GM13976 (cell line): ENCODE measurements around the gene STK4.
A peak's percentile ranks its signal among the peaks of the same experiment; 100 is the strongest.

ENCODE experiments used
- DNase-seq: peaks from one replicate; pipeline ENCODE4 v3.0.0; 2012; ENCODE audit warnings: low spot score
- in situ Hi-C: fragments of 300-500 bp; cut with MboI; formaldehyde crosslinking; loops from one replicate; pipeline ENCODE4 v1.12.0; 2022; ENCODE audit warnings: low sequenced_read_pairs, mixed read lengths, inconsistent platforms; ENCODE audit not compliant: unreplicated experiment
- TF ChIP-seq, protein P1 (sequence below): IDR thresholded peaks from 2 replicates; pipeline ENCODE4 v1.5.1; 2012; ENCODE audit warnings: borderline replicate concordance, mild to moderate bottlenecking; ENCODE audit not compliant: insufficient read depth; ENCODE audit errors: extremely low read depth, missing control alignments, control extremely low read depth

Gene STK4

GRCh38 chr20:45041464-45042337 lies 75.4 kb downstream of the STK4 start:
- TF ChIP-seq, protein P1, sequence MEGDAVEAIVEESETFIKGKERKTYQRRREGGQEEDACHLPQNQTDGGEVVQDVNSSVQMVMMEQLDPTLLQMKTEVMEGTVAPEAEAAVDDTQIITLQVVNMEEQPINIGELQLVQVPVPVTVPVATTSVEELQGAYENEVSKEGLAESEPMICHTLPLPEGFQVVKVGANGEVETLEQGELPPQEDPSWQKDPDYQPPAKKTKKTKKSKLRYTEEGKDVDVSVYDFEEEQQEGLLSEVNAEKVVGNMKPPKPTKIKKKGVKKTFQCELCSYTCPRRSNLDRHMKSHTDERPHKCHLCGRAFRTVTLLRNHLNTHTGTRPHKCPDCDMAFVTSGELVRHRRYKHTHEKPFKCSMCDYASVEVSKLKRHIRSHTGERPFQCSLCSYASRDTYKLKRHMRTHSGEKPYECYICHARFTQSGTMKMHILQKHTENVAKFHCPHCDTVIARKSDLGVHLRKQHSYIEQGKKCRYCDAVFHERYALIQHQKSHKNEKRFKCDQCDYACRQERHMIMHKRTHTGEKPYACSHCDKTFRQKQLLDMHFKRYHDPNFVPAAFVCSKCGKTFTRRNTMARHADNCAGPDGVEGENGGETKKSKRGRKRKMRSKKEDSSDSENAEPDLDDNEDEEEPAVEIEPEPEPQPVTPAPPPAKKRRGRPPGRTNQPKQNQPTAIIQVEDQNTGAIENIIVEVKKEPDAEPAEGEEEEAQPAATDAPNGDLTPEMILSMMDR = no peak
- in situ Hi-C loops = no loop called here
- DNase-seq = no peak

DNA sequence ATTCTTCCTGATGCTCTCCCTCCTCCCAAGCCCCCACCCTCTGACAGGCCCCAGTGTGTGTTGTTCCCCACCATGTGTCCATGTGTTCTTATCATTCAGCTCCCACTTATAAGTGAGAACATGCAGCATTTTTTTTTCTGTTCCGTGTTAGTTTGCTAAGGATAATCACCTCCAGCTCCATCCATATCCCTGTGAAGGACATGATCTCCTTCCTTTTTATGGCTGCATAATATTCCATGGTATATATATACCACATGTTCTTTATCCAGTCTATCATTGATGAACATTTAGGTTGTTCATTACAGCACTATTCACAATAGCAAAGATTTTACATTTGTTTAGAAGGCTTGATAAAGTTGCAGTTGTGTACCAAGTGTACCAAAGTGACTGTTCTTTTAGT lies 76.7 kb downstream of the STK4 start:
- TF ChIP-seq, protein P1 = no peak
- in situ Hi-C loops = no loop called here
- DNase-seq = no peak

DNA sequence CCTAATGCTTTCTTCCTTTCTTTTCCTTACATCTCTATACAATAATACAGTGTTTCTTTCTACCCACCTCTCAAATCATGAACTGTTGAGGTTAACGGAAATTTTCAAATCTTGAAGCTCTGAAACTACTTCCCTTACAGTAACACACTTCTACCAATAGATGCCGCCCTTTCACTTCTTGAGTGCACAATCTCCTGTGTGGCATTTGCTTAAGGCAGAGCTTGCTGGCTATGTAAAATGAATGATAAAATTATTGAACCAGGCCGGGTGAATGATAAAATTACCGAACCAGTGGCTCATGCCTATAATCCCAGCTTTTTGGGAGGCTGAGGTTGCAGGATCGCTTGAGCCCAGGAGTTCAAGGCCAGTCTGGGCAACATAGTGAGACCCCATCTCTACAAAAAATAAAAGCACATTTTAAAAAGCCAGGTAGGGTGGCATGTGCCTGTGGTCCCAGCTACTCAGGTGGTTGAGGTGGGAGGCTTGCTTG lies 77.8 kb downstream of the STK4 start:
- DNase-seq = peak; percentile 39
- TF ChIP-seq, protein P1 = peak; percentile 56
- in situ Hi-C loops = no loop called here

- no peak for DNase-seq
- in situ Hi-C loops = no loop called here
- TF ChIP-seq, protein P1 = no peak
These were observed 78.3 kb downstream of the STK4 start for GRCh38 chr20:45044601-45045000.

DNA sequence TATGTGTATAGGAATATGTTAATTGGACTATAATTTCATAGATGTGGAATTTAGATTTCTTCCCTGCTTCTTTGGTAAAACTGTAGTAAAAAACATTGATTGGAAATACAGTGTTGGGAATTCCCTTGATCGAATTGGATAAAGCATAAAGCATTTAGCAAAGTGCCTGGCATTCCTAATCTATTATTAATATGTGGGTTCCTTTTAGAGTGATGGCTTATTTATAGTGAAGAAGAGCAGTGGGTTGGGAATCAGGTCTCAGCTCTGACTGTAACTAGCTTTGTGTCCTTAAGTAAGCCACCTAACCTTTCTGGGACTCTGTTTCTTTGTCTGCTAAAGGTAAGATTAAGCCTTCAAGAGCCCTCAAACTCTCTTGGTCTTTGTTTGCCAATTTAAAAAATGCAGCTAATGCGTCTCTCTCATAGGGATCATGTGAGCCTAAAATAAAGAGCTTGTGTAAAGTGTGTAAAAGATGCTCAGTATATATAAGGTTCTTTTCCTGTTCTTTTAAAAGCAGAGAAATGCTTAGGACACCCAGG lies 81.3 kb downstream of the STK4 start:
- in situ Hi-C loops = no loop called here
- DNase-seq = no peak
- TF ChIP-seq, protein P1 = no peak

DNA sequence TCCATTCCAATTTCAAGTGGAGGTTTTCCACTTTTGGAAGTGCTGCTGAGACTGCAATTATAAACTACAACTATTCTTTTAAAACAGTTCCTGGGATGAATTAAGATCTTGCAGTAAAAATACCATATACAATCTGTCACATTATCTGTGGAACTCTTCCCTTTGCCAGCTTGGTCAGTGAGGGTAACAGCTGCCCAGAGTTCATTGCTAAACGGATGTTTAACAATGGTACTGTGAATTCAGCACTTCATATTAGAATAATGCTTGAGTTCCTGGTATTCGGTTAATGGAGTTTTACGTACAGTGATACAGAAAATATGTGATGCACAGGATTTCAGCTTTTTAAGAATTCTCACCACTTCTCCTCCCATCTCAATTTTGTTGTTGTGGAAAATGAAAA lies 83.1 kb downstream of the STK4 start:
- TF ChIP-seq, protein P1 = no peak
- DNase-seq = no peak
- in situ Hi-C loops = no loop called here
